ELR (cell line): ENCODE results near the gene NETO1.

Experiments used
- DNase-seq: peaks from one replicate; pipeline ENCODE4 v3.0.0-alpha.2; 2015; ENCODE audit warnings: low read depth

NETO1 gene

DNA sequence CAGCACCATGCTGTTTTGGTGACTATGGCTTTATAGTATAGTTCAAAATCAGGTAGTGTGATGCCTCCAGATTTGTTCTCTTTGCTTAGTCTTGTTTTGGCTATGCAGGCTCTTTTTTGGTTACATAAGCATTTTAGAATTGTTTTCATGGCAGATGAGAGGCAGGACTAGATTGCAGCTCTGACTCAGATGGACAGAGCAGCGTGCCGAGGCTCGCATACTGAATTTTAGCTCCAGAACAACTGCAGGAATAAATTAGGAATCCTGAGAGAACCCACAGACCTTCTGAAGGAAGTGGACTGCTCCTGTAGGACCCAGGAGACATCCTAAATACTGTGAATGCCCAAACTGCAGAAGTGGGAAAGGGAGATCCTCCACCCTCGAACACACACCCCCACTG lies 141.6 kb downstream of the NETO1 start:
- no peak for DNase-seq

DNA sequence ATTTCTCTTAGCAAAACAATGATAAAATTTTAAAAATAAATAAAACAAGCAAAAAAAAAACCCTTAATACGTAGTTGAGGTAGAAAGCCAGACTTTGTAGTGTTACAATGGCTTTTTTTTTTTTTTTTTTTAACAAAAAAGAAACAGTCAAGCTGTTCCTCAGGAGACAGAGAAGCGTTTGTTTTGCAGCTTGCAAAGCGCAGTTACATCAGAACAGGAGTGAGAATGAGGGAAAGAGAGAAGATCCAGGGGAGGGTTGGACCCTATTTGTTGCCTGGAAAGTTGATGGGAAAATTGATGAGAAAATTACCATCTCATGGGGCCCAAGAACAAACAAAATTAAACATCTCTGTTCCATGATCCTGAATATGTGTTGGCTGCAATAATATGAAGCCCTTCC lies 146.5 kb downstream of the NETO1 start:
- DNase-seq, result no peak

DNA sequence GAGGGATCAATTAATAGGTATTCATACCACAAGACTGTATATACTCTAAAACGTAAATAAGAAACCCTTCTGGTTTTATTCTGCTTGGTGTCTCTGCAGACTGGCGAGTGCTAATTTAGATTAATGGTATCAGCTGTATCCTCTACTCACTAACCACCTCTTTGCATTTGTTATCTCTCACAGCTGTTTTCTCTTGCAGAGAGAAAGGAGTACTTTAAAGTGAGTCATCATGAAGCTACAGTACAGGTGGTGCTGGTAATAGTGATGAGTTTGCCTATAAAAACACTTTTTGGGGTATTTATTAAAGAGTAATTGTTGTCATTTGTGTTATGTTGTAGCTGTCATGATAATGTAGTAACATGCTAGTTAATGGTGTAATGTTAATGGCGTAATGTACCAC lies 147.7 kb downstream of the NETO1 start:
- no peak for DNase-seq

DNA sequence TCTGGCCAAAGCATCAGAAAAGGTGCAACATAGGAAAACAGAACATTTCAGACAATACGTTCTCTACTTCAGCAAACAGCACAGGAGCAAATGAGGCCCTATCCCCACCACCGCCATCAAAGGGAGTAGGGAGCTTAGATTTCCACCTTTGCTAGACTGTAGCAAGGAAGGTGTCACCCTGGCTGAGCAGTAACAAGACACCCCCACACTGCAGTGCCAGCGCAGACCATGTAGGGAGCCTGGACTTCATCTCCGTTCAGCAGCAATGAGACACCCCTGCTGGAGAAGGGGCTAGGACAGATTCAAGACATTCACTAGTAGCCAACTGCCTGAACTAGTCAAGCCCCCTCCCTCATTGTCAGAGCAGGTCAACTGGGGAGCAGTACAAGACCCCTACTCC lies 163.6 kb downstream of the NETO1 start:
- DNase-seq, result no peak

DNA sequence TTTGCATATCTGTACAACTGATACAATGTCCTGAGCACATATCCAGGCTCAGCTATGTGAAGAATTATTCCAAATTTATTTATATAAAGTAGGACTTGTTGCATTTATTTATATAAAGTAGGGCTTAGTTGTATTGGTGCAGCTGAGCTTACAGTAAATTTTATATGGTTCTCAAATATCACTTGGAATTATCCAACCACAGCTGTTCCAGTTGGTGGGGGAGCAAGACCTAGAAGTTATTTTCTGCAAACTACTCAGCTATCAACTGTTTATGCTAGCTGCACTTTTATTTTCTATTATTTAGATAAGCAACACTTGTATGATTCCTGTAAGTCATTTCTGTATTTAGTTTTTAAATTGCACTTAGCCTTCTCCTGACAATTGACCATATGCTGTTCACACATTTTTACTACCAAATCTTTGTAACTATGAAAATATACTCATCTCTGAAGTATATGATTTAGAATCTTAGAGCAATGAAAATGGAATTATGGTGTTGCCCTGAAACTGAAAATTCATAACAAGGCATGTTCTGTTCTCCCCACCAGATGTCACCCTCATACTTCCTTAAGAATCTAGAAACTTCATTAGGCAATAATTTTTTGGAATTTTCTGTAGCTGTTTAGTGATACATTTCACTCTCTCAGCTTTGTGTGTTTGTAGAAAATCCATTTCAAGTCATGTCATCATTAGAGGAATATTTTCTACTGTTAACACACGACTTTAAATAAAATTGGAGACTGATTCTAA lies 166.7 kb downstream of the NETO1 start:
- peak; percentile 21 for DNase-seq

DNA sequence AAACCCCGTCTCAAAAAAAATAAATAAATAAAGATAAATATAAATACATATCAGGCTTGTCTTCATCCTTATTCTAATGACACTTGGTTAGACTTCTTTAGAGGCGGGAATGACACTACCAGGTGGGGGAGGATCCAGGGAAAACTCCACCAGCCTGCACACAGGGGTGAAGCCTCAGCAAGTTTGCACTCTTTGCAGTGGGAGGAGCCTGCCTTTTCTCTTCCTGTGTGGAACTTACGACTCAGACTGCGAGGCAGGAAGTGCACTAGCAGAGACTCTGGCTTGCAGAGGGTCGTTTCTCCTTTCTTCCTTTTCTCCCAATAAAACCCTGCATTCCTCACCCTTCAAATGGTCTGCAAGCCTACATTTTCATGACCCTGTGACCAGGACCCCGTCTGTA lies 170.1 kb downstream of the NETO1 start:
- DNase-seq, result no peak

DNA sequence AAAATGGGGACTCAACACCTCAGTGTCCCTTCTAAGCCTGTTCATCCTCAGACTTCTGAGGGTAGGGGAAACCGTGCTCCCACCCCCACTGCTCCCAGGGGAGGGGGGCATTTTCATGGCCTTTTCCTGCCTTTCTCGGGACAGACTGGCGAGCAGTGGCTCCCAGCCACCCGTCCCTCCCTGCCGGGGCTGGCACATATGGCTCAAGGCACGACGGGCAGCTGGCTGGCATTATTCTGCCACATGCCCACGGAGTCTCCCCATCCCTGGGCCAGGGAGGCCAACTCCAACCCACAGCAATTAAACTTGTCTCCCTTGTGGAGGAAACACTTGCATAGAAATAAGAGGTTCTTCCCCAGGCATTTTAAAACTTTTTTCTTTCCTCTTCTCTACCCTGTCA lies 175.2 kb downstream of the NETO1 start:
- DNase-seq, result no peak
